Gastrocnemius medialis (tissue), 4 donors: ENCODE data around the gene SMNDC1. TPM values are rescaled to one million over a fixed set of nuclear protein-coding genes. Genes with fewer than 3 reads are reported as not detected.

Experiments
- ATAC-seq, 2 donors: fragments of 150-250 bp; one replicate each; pipeline ENCODE4 v1.9.1; 2016
- DNase-seq, 2 donors: peaks; one replicate each; pipeline ENCODE4 v3.0.0-alpha.2; 2019
- H3K27ac ChIP-seq, 4 donors: fragments of 200-600 bp; sonication (generic); 1 replicate in 1 of 4; 2 replicates in 3 of 4; pipeline ENCODE4 v1.5.1; 2016 to 2018; ENCODE audit warnings: mild to moderate bottlenecking in 2 of 4, moderate library complexity in 1 of 4
- H3K27me3 ChIP-seq, 3 donors: fragments of 200-600 bp; sonication (generic) in 2 of 3; 1 replicate in 1 of 3; 2 replicates in 2 of 3; pipeline versions ENCODE4 v1.5.1 to v1.6.0; 2016 to 2019; ENCODE audit warnings: mild to moderate bottlenecking in 1 of 3, moderate library complexity in 1 of 3
- H3K36me3 ChIP-seq, 2 donors: fragments of 200-600 bp; sonication (generic) in 1 of 2; one replicate each; pipeline ENCODE4 v1.5.1; 2017 to 2018
- H3K4me1 ChIP-seq, 2 donors: fragments of 200-600 bp; sonication (generic) in 1 of 2; one replicate each; pipeline ENCODE4 v1.5.1; 2016 to 2017; ENCODE audit warnings: mild to moderate bottlenecking in 2 of 2
- H3K4me3 ChIP-seq, 4 donors: fragments of 200-600 bp; sonication (generic) in 3 of 4; 1 replicate in 1 of 4; 2 replicates in 3 of 4; pipeline ENCODE4 v1.5.1; 2016 to 2019; ENCODE audit warnings: mild to moderate bottlenecking in 2 of 4
- H3K9me3 ChIP-seq, 3 donors: fragments of 200-600 bp; sonication (generic) in 2 of 3; 1 replicate in 1 of 3; 2 replicates in 2 of 3; pipeline ENCODE4 v1.5.1; 2016 to 2019
- CTCF ChIP-seq, 5 experiments: fragments of 450-650 bp in 3 of 5; fragments of 200-600 bp in 2 of 5; sonication (generic) in 2 of 5; IDR thresholded peaks in 4 of 5; conservative IDR thresholded peaks in 1 of 5; 1 replicate in 4 of 5; 2 replicates in 1 of 5; pipeline ENCODE4 v1.5.1; 2016 to 2019; ENCODE audit warnings: antibody characterized with exemption in 5 of 5, mild to moderate bottlenecking in 3 of 5, moderate library complexity in 3 of 5
- POLR2A ChIP-seq, 2 donors: fragments of 450-650 bp; IDR thresholded peaks; one replicate each; pipeline ENCODE4 v1.6.1; 2017; ENCODE audit warnings: antibody characterized with exemption in 2 of 2, mild to moderate bottlenecking in 2 of 2, moderate library complexity in 2 of 2
- in situ Hi-C, 4 donors: fragments of 200-750 bp; cut with MboI; loops; one replicate each; pipeline versions ENCODE4 v1.15.0 to v1.8.0; 2017; ENCODE audit warnings: low sequenced_read_pairs in 4 of 4
- intact Hi-C: fragments of 100-400 bp; cut with DNase I; formaldehyde crosslinking; loops from one replicate; pipeline ENCODE4 v1.15.1; 2023; ENCODE audit warnings: low total_unique reads
- total RNA-seq, 4 donors: library from RNA; depleted of rRNA; stranded (reverse); fragments of >200 nt; gene quantifications; one replicate each; pipeline versions ENCODE4 v1.1.0 to v1.2.3, GENCODE V29; 2016

Gene SMNDC1
- total RNA-seq, 4 donors from 2014 or later: 7.3 to 23.9 (median 10.0) TPM

GRCh38 chr10:110324805-110325280 is 20.1 kb upstream of the SMNDC1 start:
- ATAC-seq (no peak), DNase-seq (no peak)
- no peaks in the 10 kb centered on the region for H3K36me3 ChIP-seq
- intact Hi-C loops (no loop called here), in situ Hi-C loops (loop anchor here in 2 of 4 donors (25.0 kb wide), 2 partner anchors 562 to 587 kb away; partner anchors contain the start of genes BBIP1 (in 1 of the 2) and SHOC2 (in 1 of the 2))
- H3K27ac ChIP-seq: no peak overlapping the region
- H3K4me1 ChIP-seq: no peaks in the 10 kb centered on the region
- no peak overlapping the region for H3K4me3 ChIP-seq
- no peaks in the 10 kb centered on the region for H3K9me3 ChIP-seq
- TF ChIP-seq CTCF (IDR thresholded peaks at IDR 0.05 in 4 of 5, conservative IDR thresholded peaks at IDR 0.05 in 1 of 5) (no peak), POLR2A (IDR thresholded peaks at IDR 0.05) (no peak)
- no peaks in the 10 kb centered on the region for H3K27me3 ChIP-seq

DNA sequence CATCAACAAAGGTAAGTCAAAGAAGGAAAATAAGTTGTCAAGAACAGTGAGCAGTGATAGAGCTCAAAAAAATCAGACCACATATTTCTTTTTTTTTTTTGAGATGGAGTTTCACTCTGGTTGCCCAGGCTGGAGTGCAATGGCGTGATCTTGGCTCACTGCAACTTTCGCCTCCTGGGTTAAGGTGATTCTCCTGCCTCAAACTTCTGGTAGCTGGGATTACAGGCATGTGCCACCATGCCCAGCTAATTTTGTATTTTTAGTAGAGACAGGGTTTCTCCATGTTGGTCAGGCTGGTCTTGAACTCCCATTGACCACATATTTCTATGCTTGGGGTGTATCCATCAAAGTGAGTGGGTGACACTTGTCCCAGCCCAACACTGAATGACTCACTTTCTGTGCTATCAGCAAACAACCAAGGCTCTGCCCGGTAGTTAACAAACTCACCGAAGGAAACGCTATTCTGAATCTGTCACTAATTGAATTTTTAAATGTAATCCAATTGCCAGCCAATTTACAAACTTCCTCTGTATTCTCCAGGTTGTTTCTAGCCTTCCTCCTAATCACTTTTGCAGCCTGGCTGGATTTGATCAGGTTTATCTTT is 19.6 kb upstream of the SMNDC1 start:
- DNase-seq: no peak
- in situ Hi-C loops (loop anchor here in 2 of 4 donors (25.0 kb wide), 2 partner anchors 563 to 588 kb away; partner anchors contain the start of genes BBIP1 (in 1 of the 2) and SHOC2 (in 1 of the 2)), intact Hi-C loops (no loop called here)
- Histone ChIP-seq H3K4me1 (no peaks in the 10 kb centered on the region), H3K36me3 (no peaks in the 10 kb centered on the region), H3K27ac (no peak overlapping the region), H3K4me3 (no peak overlapping the region), H3K9me3 (no peaks in the 10 kb centered on the region), H3K27me3 (no peaks in the 10 kb centered on the region)
- TF ChIP-seq POLR2A (IDR thresholded peaks at IDR 0.05) (no peak), CTCF (IDR thresholded peaks at IDR 0.05 in 4 of 5, conservative IDR thresholded peaks at IDR 0.05 in 1 of 5) (no peak)
- ATAC-seq: no peak

DNA sequence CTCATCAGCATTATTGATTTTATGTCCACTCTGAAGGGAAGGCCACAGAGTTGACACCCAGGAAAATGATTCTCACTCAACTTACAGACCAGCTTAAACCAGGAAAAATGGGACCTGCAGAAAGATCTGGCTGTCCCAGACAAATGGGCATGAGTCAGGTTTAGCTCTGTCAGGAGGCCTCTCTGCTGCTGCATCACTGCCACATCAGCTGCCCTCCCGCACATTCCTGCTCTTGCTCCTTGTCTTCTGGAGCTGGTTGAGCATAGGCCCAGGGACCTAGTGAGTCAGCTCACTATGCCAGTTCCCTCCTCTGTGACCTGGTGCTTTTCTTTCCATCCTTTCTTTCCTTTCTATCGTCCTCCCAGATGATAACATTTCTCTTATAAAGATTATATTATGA is 18.8 kb upstream of the SMNDC1 start:
- ATAC-seq (no peak), DNase-seq (no peak)
- in situ Hi-C loops (loop anchor here in 2 of 4 donors (25.0 kb wide), 2 partner anchors 564 to 589 kb away; partner anchors contain the start of genes BBIP1 (in 1 of the 2) and SHOC2 (in 1 of the 2)), intact Hi-C loops (no loop called here)
- Histone ChIP-seq H3K9me3 (no peaks in the 10 kb centered on the region), H3K4me3 (no peak overlapping the region), H3K27ac (no peak overlapping the region), H3K27me3 (no peaks in the 10 kb centered on the region), H3K4me1 (no peaks in the 10 kb centered on the region), H3K36me3 (no peaks in the 10 kb centered on the region)
- no peak for TF ChIP-seq POLR2A (IDR thresholded peaks at IDR 0.05)
- TF ChIP-seq CTCF (IDR thresholded peaks at IDR 0.05 in 4 of 5, conservative IDR thresholded peaks at IDR 0.05 in 1 of 5): no peak

DNA sequence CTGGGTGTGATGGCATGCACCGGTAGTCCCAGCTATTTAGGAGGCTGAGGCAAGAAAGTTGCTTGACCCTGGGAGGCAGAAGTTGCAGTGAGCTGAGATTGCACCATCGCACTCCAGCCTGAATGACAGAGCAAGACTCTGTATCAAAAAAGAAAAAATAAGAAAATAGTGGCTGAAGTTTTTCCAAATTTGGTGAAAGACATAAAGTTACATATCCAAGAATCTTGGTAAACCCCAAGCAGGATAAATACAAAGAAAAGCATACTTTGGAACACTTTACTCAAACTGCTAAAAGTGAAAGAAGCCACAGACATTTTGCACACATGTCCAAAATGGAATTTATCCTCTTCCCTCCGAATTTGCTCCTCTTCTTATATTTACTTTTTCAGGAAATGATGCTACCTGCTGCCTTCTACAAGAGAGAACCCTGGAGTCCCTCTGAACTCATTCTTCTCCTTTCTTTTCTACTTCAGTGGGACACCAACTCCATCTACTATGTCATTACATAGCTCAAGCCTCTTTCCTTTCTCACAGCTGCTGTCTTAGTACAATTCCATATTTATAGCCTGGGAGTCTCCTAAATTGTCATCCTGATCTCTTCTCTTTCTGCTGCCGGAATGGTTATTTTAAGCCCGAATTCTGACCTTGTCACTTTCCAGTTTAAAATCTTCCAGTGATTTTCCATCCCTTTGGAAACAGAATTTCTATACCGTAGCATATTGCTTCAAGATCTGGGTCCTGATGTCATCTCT is 17.3 kb upstream of the SMNDC1 start:
- in situ Hi-C loops: loop anchor here in 2 of 4 donors (25.0 kb wide), 2 partner anchors 565 to 590 kb away; partner anchors contain the start of genes BBIP1 (in 1 of the 2) and SHOC2 (in 1 of the 2)

More for the DNA sequence above, 17.3 kb upstream of the SMNDC1 start:
- no peaks in the 10 kb centered on the region for H3K9me3 ChIP-seq
- no peak overlapping the region for H3K27ac ChIP-seq
- TF ChIP-seq POLR2A (IDR thresholded peaks at IDR 0.05) (no peak), CTCF (IDR thresholded peaks at IDR 0.05 in 4 of 5, conservative IDR thresholded peaks at IDR 0.05 in 1 of 5) (no peak)
- ATAC-seq: no peak
- H3K4me1 ChIP-seq: no peaks in the 10 kb centered on the region
- intact Hi-C loops: no loop called here
- no peaks in the 10 kb centered on the region for H3K27me3 ChIP-seq
- H3K36me3 ChIP-seq: no peaks in the 10 kb centered on the region
- no peak for DNase-seq
- no peak overlapping the region for H3K4me3 ChIP-seq
